Endothelial cell of umbilical vein (primary cell): ENCODE measurements around the gene MITF. TPM values are rescaled to one million over a fixed set of nuclear protein-coding genes. Genes with fewer than 3 reads are reported as not detected.

ENCODE experiments used
- BruUV-seq: library from RNA; stranded (reverse); fragments of 400-500 nt; replicated peaks from 2 replicates; lab custom pipeline; 2021; lab: Mats Ljungman, UMichigan
- CTCF ChIA-PET: fragments of 300-600, 350-600 bp; sonication (Branson Sonifier 250); formaldehyde crosslinking; loops from one replicate; lab custom pipeline; 2021; ENCODE audit warnings: antibody characterized with exemption, inconsistent platforms; lab: Charles Lee
- POLR2A ChIA-PET: fragments of 300-600, 350-600 bp; sonication (Branson Sonifier 250); formaldehyde crosslinking; loops from one replicate; lab custom pipeline; 2021; ENCODE audit warnings: antibody characterized with exemption, inconsistent platforms; lab: Charles Lee
- DNase-seq: peaks from one replicate; pipeline ENCODE4 v3.0.0-alpha.2; 2011; ENCODE audit warnings: low read depth, low spot score
- FAIRE-seq: peaks from 2 replicates; lab custom pipeline; 2011; peaks lifted over from hg19 to GRCh38; lab: Jason Lieb, UNC
- H2AFZ ChIP-seq: 2 replicates; pipeline ENCODE4 v1.6.0; 2012; ENCODE audit warnings: low read depth, low read length, control low read depth, inconsistent platforms
- H3K27ac ChIP-seq: 2 replicates; pipeline ENCODE4 v1.5.1; 2011; ENCODE audit warnings: low read depth, mild to moderate bottlenecking, control low read depth, low read length, moderate library complexity; ENCODE audit not compliant: insufficient read depth
- H3K27me3 ChIP-seq, 2 experiments: 2 replicates each; pipeline versions ENCODE4 v1.6.0 to v1.6.1; 2011; ENCODE audit warnings: low read length in 2 of 2, mixed read lengths in 1 of 2; ENCODE audit not compliant: control insufficient read depth in 2 of 2, insufficient read depth in 2 of 2
- H3K36me3 ChIP-seq, 2 experiments: 2 replicates in 1 of 2; 3 replicates in 1 of 2; pipeline ENCODE4 v1.5.1; 2011; ENCODE audit warnings: low read length in 2 of 2, mild to moderate bottlenecking in 1 of 2, moderate library complexity in 1 of 2; ENCODE audit not compliant: control insufficient read depth in 2 of 2, insufficient read depth in 2 of 2; ENCODE audit errors: extremely low read depth in 1 of 2
- H3K4me1 ChIP-seq: 3 replicates; pipeline ENCODE4 v1.5.1; 2011; ENCODE audit warnings: mild to moderate bottlenecking, low read length; ENCODE audit not compliant: control insufficient read depth, insufficient read depth; ENCODE audit errors: extremely low read depth
- H3K4me2 ChIP-seq: 2 replicates; pipeline ENCODE4 v1.6.1; 2011; ENCODE audit warnings: low read length, control low read depth, mixed read lengths; ENCODE audit not compliant: insufficient read depth
- H3K4me3 ChIP-seq, 3 experiments: fragments of 200-600 bp in 1 of 3; sonication (generic), shearing (Covaris generic) in 1 of 3; replicated peaks in 1 of 3; 2 replicates each; pipeline ENCODE4 v1.5.1; 2011 to 2016; ENCODE audit warnings: control low read depth in 3 of 3, low read length in 3 of 3, mild to moderate bottlenecking in 2 of 3, inconsistent platforms in 1 of 3, low read depth in 1 of 3, moderate library complexity in 1 of 3; ENCODE audit not compliant: insufficient read depth in 1 of 3
- H3K79me2 ChIP-seq: 2 replicates; pipeline ENCODE4 v1.6.0; 2012; ENCODE audit warnings: low read length, inconsistent platforms; ENCODE audit not compliant: control insufficient read depth, insufficient read depth
- H3K9ac ChIP-seq: replicated peaks from 2 replicates; pipeline ENCODE3; 2011; ENCODE audit warnings: low read length, control low read depth; ENCODE audit not compliant: insufficient read depth; ENCODE audit errors: extremely low read depth
- H3K9me1 ChIP-seq: replicated peaks from 3 replicates; pipeline ENCODE4 v1.6.0; 2011; ENCODE audit warnings: mild to moderate bottlenecking, low read length; ENCODE audit not compliant: control insufficient read depth, insufficient read depth; ENCODE audit errors: extremely low read depth
- H3K9me3 ChIP-seq: replicated peaks from 2 replicates; pipeline ENCODE4 v1.5.1; 2012; ENCODE audit warnings: low read length, inconsistent platforms; ENCODE audit not compliant: control insufficient read depth, insufficient read depth
- H4K20me1 ChIP-seq: replicated peaks from 2 replicates; pipeline ENCODE3; 2011; ENCODE audit warnings: mild to moderate bottlenecking, low read length; ENCODE audit not compliant: control insufficient read depth, insufficient read depth; ENCODE audit errors: extremely low read depth
- CTCF ChIP-seq, 2 donors: IDR thresholded peaks; 1 replicate in 1 of 2; 2 replicates in 1 of 2; pipeline ENCODE4 v1.5.1; 2011; ENCODE audit warnings: low read length in 2 of 2, mild to moderate bottlenecking in 2 of 2, moderate library complexity in 2 of 2, control low read depth in 1 of 2, inconsistent platforms in 1 of 2, low read depth in 1 of 2; ENCODE audit not compliant: insufficient read depth in 1 of 2; ENCODE audit errors: extremely low read depth in 1 of 2
- EZH2 ChIP-seq: IDR thresholded peaks from 2 replicates; pipeline ENCODE4 v1.6.1; 2012; ENCODE audit warnings: borderline replicate concordance, low read depth, mild to moderate bottlenecking, moderate library complexity, low read length, inconsistent platforms; ENCODE audit not compliant: severe bottlenecking
- FOS ChIP-seq: IDR thresholded peaks from 2 replicates; pipeline ENCODE4 v1.6.1; 2011; ENCODE audit warnings: mild to moderate bottlenecking, low read length, moderate library complexity, borderline replicate concordance; ENCODE audit not compliant: insufficient read depth
- GATA2 ChIP-seq: IDR thresholded peaks from 2 replicates; pipeline ENCODE4 v1.7.0; 2011; ENCODE audit warnings: low read depth, mild to moderate bottlenecking, moderate library complexity, mixed read lengths, low read length; ENCODE audit not compliant: insufficient read length, insufficient read depth
- JUN ChIP-seq: IDR thresholded peaks from 2 replicates; pipeline ENCODE4 v1.6.1; 2011; ENCODE audit warnings: borderline replicate concordance, low read depth; ENCODE audit not compliant: insufficient read length, insufficient read depth
- MAX ChIP-seq: IDR thresholded peaks from 2 replicates; pipeline ENCODE4 v1.6.1; 2011; ENCODE audit not compliant: insufficient read depth, insufficient read length
- MYC ChIP-seq: IDR thresholded peaks from one replicate; pipeline ENCODE4 v1.6.1; 2011; ENCODE audit warnings: mild to moderate bottlenecking, low read depth, low read length
- POLR2A ChIP-seq: IDR thresholded peaks from 2 replicates; pipeline ENCODE4 v1.6.1; 2012; ENCODE audit warnings: low read depth, mild to moderate bottlenecking, control low read depth, low read length
- POLR2AphosphoS5 ChIP-seq: IDR thresholded peaks from 2 replicates; pipeline ENCODE4 v1.6.1; 2012; ENCODE audit warnings: low read depth, mild to moderate bottlenecking, control low read depth, low read length, moderate library complexity; ENCODE audit not compliant: insufficient read depth
- dilution Hi-C: fragments of 300-500 bp; cut with MboI; formaldehyde crosslinking; loops from one replicate; pipeline ENCODE4 v1.15.0; 2019; ENCODE audit warnings: low sequenced_read_pairs; ENCODE audit not compliant: extremely low pct_ligation_motif_present
- intact Hi-C: fragments of 100-400 bp; cut with micrococcal nuclease; formaldehyde crosslinking; loops from one replicate; pipeline ENCODE4 v1.10.0; 2022
- polyA plus RNA-seq, 4 experiments: library from polyadenylated mRNA; depleted of rRNA in 3 of 4; stranded (reverse) in 3 of 4; unstranded in 1 of 4; fragments of >200 nt; gene quantifications; 2 replicates each; pipeline versions ENCODE4 v1.2.1 to v1.2.3, GENCODE V29; 2011 to 2012; ENCODE audit warnings: missing spikeins in 1 of 4
- total RNA-seq: library from RNA; stranded (reverse); gene quantifications from 2 replicates; pipeline ENCODE4 v1.2.3, GENCODE V29; 2021

The MITF gene
- total and polyA plus RNA-seq, 2 donors (not counting 3 experiments of a cell fraction or from before 2014, with no cell fraction given), result 1.6 to 2.5 TPM

GRCh38 chr3:69853027-69853426 lies 113.8 kb downstream of the MITF start:
- Histone ChIP-seq H3K4me2 (no peak overlapping the region), H3K4me1 (peaks cover 12% of the 10 kb centered on the region), H3K9me3 (no peaks in the 10 kb centered on the region), H3K9ac (no peak overlapping the region), H3K27ac (no peak overlapping the region), H3K36me3 (no peaks in the 10 kb centered on the region), H3K4me3 (no peak overlapping the region), H4K20me1 (no peaks in the 10 kb centered on the region), H3K27me3 (no peaks in the 10 kb centered on the region), H3K9me1 (no peaks in the 10 kb centered on the region), H2AFZ (no peak overlapping the region), H3K79me2 (no peaks in the 10 kb centered on the region)
- intact Hi-C loops (no loop called here), dilution Hi-C loops (no loop called here)
- no peak for TF ChIP-seq POLR2A
- no peak for TF ChIP-seq MAX
- no peak for TF ChIP-seq POLR2AphosphoS5
- TF ChIP-seq MYC, result no peak
- no peak for TF ChIP-seq JUN
- TF ChIP-seq EZH2, result no peak
- TF ChIP-seq GATA2, result no peak
- TF ChIP-seq FOS, result no peak
- no peak for TF ChIP-seq CTCF (IDR thresholded peaks at IDR 0.05; ENCODE audit: extremely low read depth in 1 of 2, insufficient read depth in 1 of 2, low read depth in 1 of 2, low read length in 2 of 2)
- no TSS peak for BruUV-seq
- DNase-seq (no peak), FAIRE-seq (no peak)
- ChIA-PET POLR2A (no interaction called here), CTCF (no interaction called here)
